Measurements from ENCODE around the gene IGF1R.

Gene IGF1R

GRCh38 chr15:98983334-98983733, 335.0 kb downstream of the IGF1R start:
- H3K4me3 ChIP-seq (ENCODE audit: low read depth, low read length): no peak overlapping the region
- no peaks in the 10 kb centered on the region for H3K4me1 ChIP-seq
- peaks cover 1% of the 10 kb centered on the region for H3K27me3 ChIP-seq
- DNase-seq: no peak
- no peaks in the 10 kb centered on the region for H3K36me3 ChIP-seq
- H3K9me3 ChIP-seq: peaks cover 3% of the 10 kb centered on the region; the same call in 1 of the 2 replicates
- no peak for TF ChIP-seq CTCF (IDR thresholded peaks at IDR 0.05; ENCODE audit: low read depth, low read length)

DNA sequence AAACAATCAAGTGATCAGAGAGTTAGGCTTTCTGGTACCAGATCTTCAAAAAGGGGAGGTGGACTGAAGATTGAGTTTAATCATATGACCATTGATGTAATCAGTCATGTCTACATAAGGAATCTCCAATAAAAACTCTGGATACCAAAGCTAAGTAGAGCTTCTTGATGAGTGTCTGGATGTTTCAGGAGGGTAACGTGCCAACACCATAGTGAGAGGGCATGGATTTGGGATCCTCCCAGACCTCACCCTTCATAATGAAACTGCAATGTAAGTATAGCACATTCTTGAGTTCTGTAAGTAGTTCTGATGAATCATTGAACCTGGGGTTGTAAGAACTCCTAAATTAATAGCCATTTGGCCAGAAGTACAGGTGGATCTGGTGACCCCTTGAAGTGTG, 337.9 kb downstream of the IGF1R start:
- Histone ChIP-seq H3K36me3 (no peaks in the 10 kb centered on the region), H3K27me3 (peaks cover 17% of the 10 kb centered on the region), H3K4me3 (ENCODE audit: low read depth, low read length) (no peak overlapping the region), H3K9me3 (peaks cover 3% of the 10 kb centered on the region; the same call in 1 of the 2 replicates), H3K4me1 (no peaks in the 10 kb centered on the region)
- no peak for TF ChIP-seq CTCF (IDR thresholded peaks at IDR 0.05; ENCODE audit: low read depth, low read length)
- DNase-seq: no peak

DNA sequence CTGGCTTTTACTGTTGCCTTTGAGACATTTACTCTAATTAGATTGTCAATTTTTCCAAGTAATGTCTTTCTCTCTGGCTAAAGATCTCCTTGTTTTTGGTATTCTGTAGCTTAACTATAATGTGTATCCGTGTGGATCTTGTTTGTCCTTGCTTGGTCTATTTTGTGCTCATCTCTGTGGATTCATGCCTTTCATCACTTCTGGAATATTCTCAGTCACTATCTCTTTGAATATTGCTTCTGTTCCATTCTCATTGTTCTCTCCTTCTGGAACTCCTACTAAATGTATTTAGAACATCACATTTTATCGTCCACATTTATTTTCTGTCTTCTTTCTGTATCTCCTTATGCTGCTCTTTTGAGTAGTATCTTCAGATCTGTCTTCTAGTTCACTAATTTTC, 346.6 kb downstream of the IGF1R start:
- Histone ChIP-seq H3K27me3 (peaks cover 6% of the 10 kb centered on the region), H3K9me3 (no peaks in the 10 kb centered on the region), H3K4me1 (no peaks in the 10 kb centered on the region), H3K4me3 (ENCODE audit: low read depth, low read length) (no peak overlapping the region), H3K36me3 (no peaks in the 10 kb centered on the region)
- TF ChIP-seq CTCF (IDR thresholded peaks at IDR 0.05; ENCODE audit: low read depth, low read length): no peak
- DNase-seq: no peak

- Histone ChIP-seq H3K36me3 (no peaks in the 10 kb centered on the region), H3K27me3 (peaks cover 6% of the 10 kb centered on the region), H3K9me3 (no peaks in the 10 kb centered on the region), H3K4me1 (no peaks in the 10 kb centered on the region), H3K4me3 (ENCODE audit: low read depth, low read length) (no peak overlapping the region)
- no peak for TF ChIP-seq CTCF (IDR thresholded peaks at IDR 0.05; ENCODE audit: low read depth, low read length)
- DNase-seq: no peak
Observed at GRCh38 chr15:98996169-98996568, 347.8 kb downstream of the IGF1R start.

DNA sequence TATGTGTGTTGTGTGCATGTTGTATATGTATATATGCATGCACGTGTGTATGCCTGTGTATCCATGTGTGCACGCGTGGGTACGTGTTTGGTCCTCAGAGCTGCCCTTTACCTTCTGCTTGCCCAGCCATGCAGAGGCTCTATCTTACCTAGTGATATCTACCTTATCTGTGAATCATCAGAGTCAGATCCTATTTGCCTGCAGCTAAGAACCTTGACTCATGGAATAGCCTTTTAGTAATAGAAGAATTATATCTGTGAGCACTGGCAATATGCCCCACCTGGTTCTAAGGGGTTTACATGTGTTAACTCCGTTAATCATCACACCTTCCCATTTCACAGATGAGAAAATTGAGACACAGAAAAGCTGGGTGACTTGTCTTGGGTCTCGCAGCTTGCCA, 348.3 kb downstream of the IGF1R start:
- H3K36me3 ChIP-seq: no peaks in the 10 kb centered on the region
- no peaks in the 10 kb centered on the region for H3K9me3 ChIP-seq
- TF ChIP-seq CTCF (IDR thresholded peaks at IDR 0.05; ENCODE audit: low read depth, low read length): no peak
- no peaks in the 10 kb centered on the region for H3K4me1 ChIP-seq
- no peak overlapping the region for H3K4me3 ChIP-seq (ENCODE audit: low read depth, low read length)
- peaks cover 6% of the 10 kb centered on the region for H3K27me3 ChIP-seq
- DNase-seq: no peak

GRCh38 chr15:98997312-98997711, 349.0 kb downstream of the IGF1R start:
- H3K36me3 ChIP-seq: no peaks in the 10 kb centered on the region
- peaks cover 6% of the 10 kb centered on the region for H3K27me3 ChIP-seq
- DNase-seq: no peak
- no peaks in the 10 kb centered on the region for H3K9me3 ChIP-seq
- TF ChIP-seq CTCF (IDR thresholded peaks at IDR 0.05; ENCODE audit: low read depth, low read length): no peak
- no peaks in the 10 kb centered on the region for H3K4me1 ChIP-seq
- no peak overlapping the region for H3K4me3 ChIP-seq (ENCODE audit: low read depth, low read length)

Measured in BE2C (cell line).